Heart left ventricle (tissue), 16 donors: ENCODE results near the gene PCBP1. TPM values are rescaled to one million over a fixed set of nuclear protein-coding genes. Genes with fewer than 3 reads are reported as not detected.

Experiments
- ATAC-seq, 4 donors: fragments of 200-7000 bp; cut with Tn5 transposase; one replicate each; pipeline ENCODE4 v1.9.1; 2020 to 2022; ENCODE audit warnings: moderate library complexity in 4 of 4, mild to moderate bottlenecking in 3 of 4, moderate number of reproducible peaks in 1 of 4
- DNase-seq, 5 donors: peaks; one replicate each; pipeline ENCODE4 v3.0.0-alpha.2; 2020
- H3K27ac ChIP-seq, 12 donors: fragments of 200-600 bp; sonication (generic) in 4 of 12; one replicate each; pipeline versions ENCODE4 v1.5.0 to v1.8.0; 2016 to 2022; ENCODE audit warnings: mild to moderate bottlenecking in 2 of 12
- H3K27me3 ChIP-seq, 9 donors: fragments of 200-600 bp; sonication (generic) in 2 of 9; one replicate each; pipeline versions ENCODE4 v1.5.1 to v1.8.0; 2016 to 2022; ENCODE audit warnings: mild to moderate bottlenecking in 3 of 9
- H3K36me3 ChIP-seq, 9 donors: fragments of 200-600 bp; sonication (generic) in 2 of 9; one replicate each; pipeline versions ENCODE4 v1.5.0 to v1.8.0; 2018 to 2022; ENCODE audit warnings: mild to moderate bottlenecking in 2 of 9
- H3K4me1 ChIP-seq, 12 donors: fragments of 200-600 bp; sonication (generic) in 4 of 12; one replicate each; pipeline versions ENCODE4 v1.5.0 to v1.8.0; 2016 to 2022; ENCODE audit warnings: mild to moderate bottlenecking in 3 of 12
- H3K4me3 ChIP-seq, 12 donors: fragments of 200-600 bp; sonication (generic) in 4 of 12; one replicate each; pipeline versions ENCODE4 v1.5.0 to v1.8.0; 2017 to 2022; ENCODE audit warnings: mild to moderate bottlenecking in 9 of 12, moderate library complexity in 4 of 12
- H3K9me3 ChIP-seq, 12 donors: fragments of 200-600 bp; sonication (generic) in 4 of 12; one replicate each; pipeline versions ENCODE4 v1.5.0 to v1.8.0; 2016 to 2022; ENCODE audit warnings: mild to moderate bottlenecking in 1 of 12
- CTCF ChIP-seq, 12 donors: fragments of 200-600 bp; sonication (generic) in 4 of 12; IDR thresholded peaks; one replicate each; pipeline versions ENCODE4 v1.5.0 to v1.8.0; 2018 to 2022; ENCODE audit warnings: antibody characterized with exemption in 12 of 12, mild to moderate bottlenecking in 5 of 12
- POLR2A ChIP-seq, 2 donors: fragments of 450-650 bp; IDR thresholded peaks; one replicate each; pipeline ENCODE4 v1.6.1; 2017; ENCODE audit warnings: antibody characterized with exemption in 2 of 2, mild to moderate bottlenecking in 2 of 2, moderate library complexity in 2 of 2
- WGBS, 4 donors: extraction: QIAGEN DNeasy Blood & Tissue Kit in 2 of 4; methylation state at CpG; one replicate each; pipeline versions ENCODE4 v1.1.5 to v1.1.7; 2013 to 2018; 5-methylcytosine and 5-hydroxymethylcytosine counted together
- intact Hi-C, 10 donors: fragments of 100-400 bp; cut with DNase I; formaldehyde crosslinking; loops; one replicate each; pipeline versions ENCODE4 v1.11.1 to v1.14.2; 2022
- polyA plus RNA-seq, 2 donors: library from polyadenylated mRNA; stranded (reverse); fragments of 200-250 nt; gene quantifications; one replicate each; pipeline ENCODE4 v1.2.3, GENCODE V29; 2013
- total RNA-seq, 9 donors: library from RNA; depleted of rRNA in 2 of 9; stranded (reverse); fragments of >200 nt in 2 of 9; fragmentation: NEBNext Ultra II Directional in 3 of 9; extraction: Animal tissue kit (Norgen Biotek cat#: 25700) in 3 of 9; gene quantifications; one replicate each; pipeline versions ENCODE4 v1.1.0 to v1.2.4, GENCODE V29; 2016 to 2023
- donor health status: ischemic (EF 13 %, LVEDD 7.1; RV severe dilation, severe dysfunction).
- donor health status: healthy with polysubstance abuse.
- donor health status: DM: no; HTN: yes; CAD: no.
- donor health status: DM: no; HTN: no; CAD: no.
- donor health status: ischemic (EF 25% LVEDD 6.9; RV normal size, moderate dysfunction).
- donor health status: ischemic (EF 25% LVEDD 5.7; RV mildly dilated, moderate dysfunction).
- donor health status: healthy.
- donor health status: DM: yes; HTN: yes; CAD: no.
- donor health status: ischemic (EF 35%, LVEDD 5.7; RV mildly dilated, moderate dysfunction).
- donor health status: nonischemic (EF 11% LVEDD 7.7; RV severe dilation, severe dysfunction).
- donor health status: DM: yes; HTN: yes; CAD: no.
- donor health status: PGD.
- donor health status: ischemic (EF 29% LVEDD 5.4; RV normal size, mild dysfunction).
- donor health status: nonischemic (EF 23%, LVEDD 6.1; RV moderate dilation, normal function).

PCBP1 gene
- total and polyA plus RNA-seq, 11 donors, result 106 to 296 (median 205) TPM

- TF ChIP-seq POLR2A (IDR thresholded peaks at IDR 0.05) (no peak), CTCF (IDR thresholded peaks at IDR 0.05) (no peak)
- Histone ChIP-seq H3K27me3 (no peaks in the 10 kb centered on the region), H3K4me1 (peaks cover 0 to 56% (median 36%) of the 10 kb centered on the region in 12 donors), H3K9me3 (no peaks in the 10 kb centered on the region), H3K4me3 (peak overlapping the region in 10 of 12 donors; percentile 64 to 97 (median 88)), H3K27ac (peak overlapping the region; percentile 91 to 100 (median 100)), H3K36me3 (peaks cover 0 to 62% (median 41%) of the 10 kb centered on the region in 9 donors)
- no peak for DNase-seq
- no peak for ATAC-seq
- 33 to 52% (median 41%) methylated on average over 10 of the region's 10 CpGs for WGBS, 4 donors
- intact Hi-C loops, result loop anchor here in 7 of 10 donors (5.0 to 10.0 kb wide), 6 partner anchors 37 to 210 kb away; partner anchors contain the start of genes SNRPG (in 1 of the 7) and TIA1 (in 1 of the 7)
Observed at GRCh38 chr2:70084973-70085710, 2.1 kb upstream of the PCBP1 start.

DNA sequence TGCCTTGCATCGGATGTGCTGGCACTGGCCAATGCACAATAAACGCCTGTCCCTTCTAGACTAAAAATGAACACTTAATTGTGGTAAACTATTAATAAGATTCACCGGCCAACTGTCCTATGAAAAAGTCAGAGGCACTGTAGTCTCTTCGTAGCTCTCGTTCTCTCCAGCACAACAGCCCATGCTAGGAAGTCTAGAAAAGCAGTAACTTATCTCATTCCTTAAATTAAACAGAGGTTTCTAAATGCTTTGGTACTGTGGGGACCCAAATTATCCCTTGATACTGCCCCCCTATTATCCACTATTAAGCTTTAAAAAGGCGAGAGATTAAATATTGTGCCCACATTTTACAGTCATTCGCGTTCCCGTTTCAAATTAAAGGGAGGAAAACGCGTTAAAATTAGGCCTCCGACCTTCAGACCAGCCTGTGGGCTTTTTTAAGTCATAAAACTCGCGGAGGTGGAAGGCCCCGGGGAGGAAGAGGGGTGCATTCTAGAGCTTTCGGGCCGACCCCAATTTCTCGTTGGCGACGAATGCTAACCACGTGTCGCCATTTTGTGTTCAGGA, 1.5 kb upstream of the PCBP1 start:
- no peak for ATAC-seq
- Histone ChIP-seq H3K36me3 (peaks cover 0 to 55% (median 34%) of the 10 kb centered on the region in 9 donors), H3K9me3 (no peaks in the 10 kb centered on the region), H3K4me3 (peak overlapping the region; percentile 35 to 97 (median 82)), H3K4me1 (peaks cover 0 to 60% (median 41%) of the 10 kb centered on the region in 12 donors), H3K27me3 (no peaks in the 10 kb centered on the region), H3K27ac (peak overlapping the region; percentile 91 to 100 (median 100))
- TF ChIP-seq POLR2A (IDR thresholded peaks at IDR 0.05) (no peak), CTCF (IDR thresholded peaks at IDR 0.05) (no peak)
- intact Hi-C loops, result loop anchor here (1.0 to 10.0 kb wide), 13 partner anchors 37 to 209 kb away; partner anchors contain the start of genes C2orf42 (in 2 of the 10), MXD1 (in 1 of the 10), SNRPG (in 1 of the 10) and TIA1 (in 1 of the 10)
- no peak for DNase-seq
- WGBS, 4 donors, result 14 to 22% (median 20%) methylated on average over 22 of the region's 22 CpGs

DNA sequence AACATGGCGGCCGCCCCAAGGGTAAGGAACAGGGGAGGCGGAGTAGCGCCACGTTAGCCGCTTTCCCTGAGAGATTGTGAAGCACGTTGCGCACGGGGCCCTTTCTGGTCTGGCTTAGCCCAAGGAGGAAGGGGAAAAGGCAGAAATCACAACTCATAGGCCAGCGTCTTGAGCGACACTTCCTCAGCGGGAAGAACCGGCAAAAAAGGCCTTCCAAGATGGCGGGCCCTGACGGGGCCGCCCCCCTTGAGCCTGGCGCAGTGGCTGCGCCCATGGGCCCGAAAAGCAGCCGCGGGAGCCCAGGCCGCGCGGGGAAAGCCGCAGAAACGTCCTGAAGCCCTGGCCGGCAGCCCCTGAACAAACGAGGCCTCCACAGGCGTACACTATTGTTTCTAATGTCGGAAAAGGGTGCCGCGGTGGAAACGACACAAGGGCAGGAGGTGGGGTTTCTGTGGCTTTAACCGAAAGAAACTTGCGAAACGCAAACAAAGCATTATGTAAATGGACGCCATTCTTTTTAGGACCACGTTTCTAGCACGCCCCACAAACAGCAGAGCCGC, 919 bp upstream of the PCBP1 start:
- DNase-seq, result peak; percentile 82 to 88 (median 86)

More for the DNA sequence above, 919 bp upstream of the PCBP1 start:
- Histone ChIP-seq H3K4me1 (peaks cover 0 to 60% (median 41%) of the 10 kb centered on the region in 12 donors), H3K27ac (peak overlapping the region; percentile 91 to 100 (median 100)), H3K4me3 (peak overlapping the region; percentile 35 to 97 (median 82)), H3K27me3 (no peaks in the 10 kb centered on the region), H3K9me3 (no peaks in the 10 kb centered on the region), H3K36me3 (peaks cover 0 to 49% (median 28%) of the 10 kb centered on the region in 9 donors)
- peak; percentile 53 to 63 (median 60) for ATAC-seq
- 1 to 3% (median 2%) methylated on average over 23 to 40 of the region's 40 CpGs for WGBS, 4 donors
- TF ChIP-seq POLR2A (IDR thresholded peaks at IDR 0.05) (no peak), CTCF (IDR thresholded peaks at IDR 0.05) (no peak)
- intact Hi-C loops, result loop anchor here (1.0 to 10.0 kb wide), 13 partner anchors 36 to 208 kb away; partner anchors contain the start of genes C2orf42 (in 2 of the 10), MXD1 (in 1 of the 10), SNRPG (in 1 of the 10) and TIA1 (in 1 of the 10)
